Nephron (organoid): Measurements from ENCODE around the gene ZEB1.

Source experiments
- H3K27ac Mint-ChIP-seq, 3 experiments: 2 replicates each; pipeline ENCODE4 v1.8.0; 2020; ENCODE audit warnings: mixed read lengths in 3 of 3, mild to moderate bottlenecking in 2 of 3, moderate library complexity in 1 of 3
- H3K27me3 Mint-ChIP-seq: 2 replicates; pipeline ENCODE4 v1.8.0; 2021; ENCODE audit warnings: low read depth, mild to moderate bottlenecking, moderate library complexity, mixed read lengths
- H3K36me3 Mint-ChIP-seq: 2 replicates; pipeline ENCODE4 v1.8.0; 2020; ENCODE audit warnings: low read depth, mixed read lengths
- H3K4me1 Mint-ChIP-seq: 2 replicates; pipeline ENCODE4 v1.8.0; 2020; ENCODE audit warnings: mixed read lengths
- H3K4me3 Mint-ChIP-seq, 3 experiments: 2 replicates each; pipeline ENCODE4 v1.8.0; 2020; ENCODE audit warnings: mild to moderate bottlenecking in 3 of 3, mixed read lengths in 3 of 3, moderate library complexity in 2 of 3
- H3K9me3 Mint-ChIP-seq: 2 replicates; pipeline ENCODE4 v1.8.0; 2020; ENCODE audit warnings: mixed read lengths
- CTCF ChIP-seq, 3 experiments: fragments of 200-600 bp; sonication (generic); IDR thresholded peaks; one replicate each; pipeline ENCODE4 v1.5.0; 2021; ENCODE audit warnings: antibody characterized with exemption in 3 of 3; ENCODE audit not compliant: unreplicated experiment in 3 of 3

ZEB1 gene

GRCh38 chr10:31319602-31320549, 860 bp downstream of the ZEB1 start:
- TF ChIP-seq CTCF (IDR thresholded peaks at IDR 0.05; ENCODE audit: unreplicated experiment in 3 of 3): no peak

GRCh38 chr10:31320550-31321211, 1.7 kb downstream of the ZEB1 start:
- no peaks in the 10 kb centered on the region for H3K36me3 Mint-ChIP-seq
- no peaks in the 10 kb centered on the region for H3K9me3 Mint-ChIP-seq

More at GRCh38 chr10:31319602-31320549, 860 bp downstream of the ZEB1 start:
- Mint-ChIP-seq H3K36me3 (no peaks in the 10 kb centered on the region), H3K4me3 (peak overlapping the region; percentile 98 to 100 (median 99)), H3K27ac (peak overlapping the region; percentile 94 to 97 (median 95)), H3K27me3 (no peaks in the 10 kb centered on the region), H3K4me1 (peaks cover 55% of the 10 kb centered on the region), H3K9me3 (no peaks in the 10 kb centered on the region)

GRCh38 chr10:31321396-31321941, 2.5 kb downstream of the ZEB1 start:
- no peak for TF ChIP-seq CTCF (IDR thresholded peaks at IDR 0.05; ENCODE audit: unreplicated experiment in 3 of 3)
- Mint-ChIP-seq H3K9me3 (no peaks in the 10 kb centered on the region), H3K27ac (peak overlapping the region; percentile 93 to 97 (median 95)), H3K27me3 (no peaks in the 10 kb centered on the region), H3K4me1 (peaks cover 62% of the 10 kb centered on the region), H3K4me3 (peak overlapping the region; percentile 87 to 95 (median 87)), H3K36me3 (no peaks in the 10 kb centered on the region)

More at GRCh38 chr10:31320550-31321211, 1.7 kb downstream of the ZEB1 start:
- peak in 2 of 3 experiments; percentile 9 to 11 for TF ChIP-seq CTCF (IDR thresholded peaks at IDR 0.05; ENCODE audit: unreplicated experiment in 3 of 3)
- peaks cover 57% of the 10 kb centered on the region for H3K4me1 Mint-ChIP-seq
- H3K27me3 Mint-ChIP-seq: no peaks in the 10 kb centered on the region
- peak overlapping the region; percentile 87 to 95 (median 87) for H3K4me3 Mint-ChIP-seq
- peak overlapping the region; percentile 93 to 97 (median 95) for H3K27ac Mint-ChIP-seq

- peaks cover 54% of the 10 kb centered on the region for H3K4me1 Mint-ChIP-seq
- H3K27me3 Mint-ChIP-seq: no peaks in the 10 kb centered on the region
- TF ChIP-seq CTCF (IDR thresholded peaks at IDR 0.05; ENCODE audit: unreplicated experiment in 3 of 3): peak in 1 of 3 experiments; percentile 6
- no peaks in the 10 kb centered on the region for H3K36me3 Mint-ChIP-seq
- H3K9me3 Mint-ChIP-seq: no peaks in the 10 kb centered on the region
- peak overlapping the region; percentile 68 to 95 (median 87) for H3K4me3 Mint-ChIP-seq
- H3K27ac Mint-ChIP-seq: peak overlapping the region in 2 of 3 experiments; percentile 60 to 95
These were observed 3.6 kb downstream of the ZEB1 start for GRCh38 chr10:31322647-31323046.

- Mint-ChIP-seq H3K27me3 (no peaks in the 10 kb centered on the region), H3K27ac (no peak overlapping the region), H3K4me3 (no peak overlapping the region), H3K36me3 (no peaks in the 10 kb centered on the region), H3K9me3 (no peaks in the 10 kb centered on the region), H3K4me1 (peaks cover 8% of the 10 kb centered on the region)
- no peak for TF ChIP-seq CTCF (IDR thresholded peaks at IDR 0.05; ENCODE audit: unreplicated experiment in 3 of 3)
These were observed 21.3 kb downstream of the ZEB1 start for GRCh38 chr10:31340343-31340742.
